NOMO-1 (cell line): Measurements from ENCODE around the gene PLA2G12A.

ENCODE experiments used
- DNase-seq, 2 experiments: peaks; one replicate each; lab custom pipeline; 2025; ENCODE audit not compliant: unreplicated experiment in 2 of 2; lab: John Stamatoyannopoulos, UW

The PLA2G12A gene

GRCh38 chr4:109729117-109729717 lies 653 bp downstream of the PLA2G12A start:
- DNase-seq: peak in 1 of 2 experiments; percentile 47

GRCh38 chr4:109728385-109728784 lies 1.5 kb downstream of the PLA2G12A start:
- DNase-seq: no peak

- DNase-seq: peak in 1 of 2 experiments; percentile 13
Measured at GRCh38 chr4:109723110-109723509, 6.8 kb downstream of the PLA2G12A start.

- no peak for DNase-seq
Measured at GRCh38 chr4:109722357-109722756, 7.5 kb downstream of the PLA2G12A start.

- DNase-seq: no peak
Measured at GRCh38 chr4:109721033-109721432, 8.8 kb downstream of the PLA2G12A start.

GRCh38 chr4:109719604-109720003 lies 10.3 kb downstream of the PLA2G12A start:
- DNase-seq: no peak

- no peak for DNase-seq
Measured at GRCh38 chr4:109718759-109719158, 11.1 kb downstream of the PLA2G12A start.

- DNase-seq: no peak
Measured at GRCh38 chr4:109713500-109713899, 16.4 kb downstream of the PLA2G12A start.

- DNase-seq: no peak
Measured at GRCh38 chr4:109708990-109709389, 20.9 kb downstream of the PLA2G12A start.

- no peak for DNase-seq
Measured at GRCh38 chr4:109708435-109708834, 21.4 kb downstream of the PLA2G12A start.

- peak in 1 of 2 experiments; percentile 51 for DNase-seq
Measured at GRCh38 chr4:109703664-109704361, 26.1 kb downstream of the PLA2G12A start.

GRCh38 chr4:109702950-109703663 lies 26.8 kb downstream of the PLA2G12A start, which contains the start of gene CASP6:
TSS of gene CASP6 (minus strand) at chr4:109703445. CDS start at chr4:109703395, 50 bp downstream.
- peak; percentile 78 to 84 for DNase-seq

- no peak for DNase-seq
Measured at GRCh38 chr4:109701566-109702410, 28.1 kb downstream of the PLA2G12A start.

- no peak for DNase-seq
Measured at GRCh38 chr4:109699553-109700225, 30.2 kb downstream of the PLA2G12A start.

- no peak for DNase-seq
Measured at GRCh38 chr4:109698656-109699055, 31.2 kb downstream of the PLA2G12A start.

GRCh38 chr4:109691411-109691920 lies 38.4 kb downstream of the PLA2G12A start:
- no peak for DNase-seq

GRCh38 chr4:109690690-109691410 lies 39.0 kb downstream of the PLA2G12A start:
- DNase-seq: no peak

GRCh38 chr4:109684727-109685126 lies 45.1 kb downstream of the PLA2G12A start:
- DNase-seq: no peak

GRCh38 chr4:109683621-109684253 lies 46.1 kb downstream of the PLA2G12A start:
- no peak for DNase-seq
